Upper lobe of left lung (tissue), 4 donors: ENCODE measurements around the gene SLC6A18.

Experiments
- CTCF ChIP-seq, 6 experiments: fragments of 450-650 bp in 4 of 6; fragments of 200-600 bp in 2 of 6; sonication (generic) in 2 of 6; IDR thresholded peaks; one replicate each; pipeline ENCODE4 v1.5.1; 2016 to 2019; ENCODE audit warnings: antibody characterized with exemption in 6 of 6
- POLR2A ChIP-seq, 4 donors: fragments of 450-650 bp; IDR thresholded peaks; one replicate each; pipeline ENCODE4 v1.5.1; 2016 to 2017; ENCODE audit warnings: antibody characterized with exemption in 4 of 4, mild to moderate bottlenecking in 2 of 4

- TF ChIP-seq POLR2A (IDR thresholded peaks at IDR 0.05) = no peak
- TF ChIP-seq CTCF (IDR thresholded peaks at IDR 0.05) = no peak
These were observed 14.5 kb downstream of the SLC6A18 start for GRCh38 chr5:1239505-1240251.
